Effector memory CD8-positive, alpha-beta T cell (primary cell): ENCODE data around the gene ELFN1.

ENCODE experiments used
- ATAC-seq: fragments of 150-1000 bp; cut with Tn5 transposase; replicated peaks from 2 replicates; pipeline ENCODE4 v1.10.0; 2021; ENCODE audit warnings: mild to moderate bottlenecking, moderate library complexity
- DNase-seq, 3 experiments: peaks; one replicate each; pipeline ENCODE4 v3.0.0; 2021
- H3K27ac Mint-ChIP-seq, 2 donors: one replicate each; pipeline ENCODE4 v1.8.0; 2022; ENCODE audit warnings: mild to moderate bottlenecking in 2 of 2, mixed read lengths in 2 of 2, moderate library complexity in 2 of 2
- H3K27me3 Mint-ChIP-seq, 2 donors: one replicate each; pipeline ENCODE4 v1.8.0; 2022; ENCODE audit warnings: mixed read lengths in 2 of 2
- H3K36me3 Mint-ChIP-seq: one replicate; pipeline ENCODE4 v1.8.0; 2022; ENCODE audit warnings: mild to moderate bottlenecking, moderate library complexity, mixed read lengths; ENCODE audit not compliant: insufficient read depth
- H3K4me1 Mint-ChIP-seq, 2 donors: one replicate each; pipeline ENCODE4 v1.8.0; 2022; ENCODE audit warnings: low read depth in 2 of 2, mixed read lengths in 2 of 2
- H3K4me3 Mint-ChIP-seq, 2 donors: one replicate each; pipeline ENCODE4 v1.8.0; 2022; ENCODE audit warnings: mild to moderate bottlenecking in 2 of 2, mixed read lengths in 2 of 2, moderate library complexity in 2 of 2
- H3K9me3 Mint-ChIP-seq, 2 donors: one replicate each; pipeline ENCODE4 v1.8.0; 2022; ENCODE audit warnings: mixed read lengths in 2 of 2

Gene ELFN1

GRCh38 chr7:1743481-1744230 lies 73.6 kb downstream of the ELFN1 start:
- peak overlapping the region in 1 of 2 donors; percentile 87 for H3K27ac Mint-ChIP-seq
- H3K9me3 Mint-ChIP-seq = no peaks in the 10 kb centered on the region
- ATAC-seq (no peak), DNase-seq (no peak)
- no peaks in the 10 kb centered on the region for H3K36me3 Mint-ChIP-seq
- H3K27me3 Mint-ChIP-seq = peaks cover 10 to 29% of the 10 kb centered on the region in 2 donors
- peak overlapping the region in 1 of 2 donors; percentile 76 for H3K4me3 Mint-ChIP-seq
- peaks cover 27 to 33% of the 10 kb centered on the region in 2 donors for H3K4me1 Mint-ChIP-seq

DNA sequence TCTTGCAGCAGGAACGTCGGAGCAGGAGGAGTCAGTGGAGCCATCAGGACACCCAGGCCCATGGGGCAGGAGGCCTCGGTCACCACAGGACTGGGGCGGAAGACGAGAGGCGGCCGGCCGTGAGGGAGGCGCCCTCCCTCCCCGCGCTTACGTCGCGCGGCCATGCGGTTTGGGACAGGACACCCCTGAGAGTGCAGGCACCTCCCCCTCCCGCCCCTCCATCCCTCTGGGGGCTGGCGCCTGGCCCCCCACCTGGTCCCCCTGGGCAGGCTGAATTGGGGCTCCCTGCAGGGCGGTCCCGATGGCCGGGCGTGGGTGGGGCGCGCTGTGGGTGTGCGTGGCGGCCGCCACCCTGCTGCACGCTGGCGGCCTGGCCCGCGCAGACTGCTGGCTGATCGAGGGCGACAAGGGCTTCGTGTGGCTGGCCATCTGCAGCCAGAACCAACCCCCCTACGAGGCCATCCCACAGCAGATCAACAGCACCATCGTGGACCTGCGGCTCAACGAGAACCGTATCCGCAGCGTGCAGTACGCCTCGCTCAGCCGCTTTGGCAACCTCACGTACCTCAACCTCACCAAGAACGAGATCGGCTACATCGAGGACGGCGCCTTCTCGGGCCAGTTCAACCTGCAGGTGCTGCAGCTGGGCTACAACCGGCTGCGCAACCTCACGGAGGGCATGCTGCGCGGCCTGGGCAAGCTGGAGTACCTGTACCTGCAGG lies 74.4 kb downstream of the ELFN1 start:
- Mint-ChIP-seq H3K27me3 (peaks cover 2 to 21% of the 10 kb centered on the region in 2 donors), H3K4me1 (peaks cover 22 to 25% of the 10 kb centered on the region in 2 donors), H3K4me3 (no peak overlapping the region), H3K36me3 (no peaks in the 10 kb centered on the region), H3K9me3 (no peaks in the 10 kb centered on the region), H3K27ac (no peak overlapping the region)
- no peak for ATAC-seq
- no peak for DNase-seq

DNA sequence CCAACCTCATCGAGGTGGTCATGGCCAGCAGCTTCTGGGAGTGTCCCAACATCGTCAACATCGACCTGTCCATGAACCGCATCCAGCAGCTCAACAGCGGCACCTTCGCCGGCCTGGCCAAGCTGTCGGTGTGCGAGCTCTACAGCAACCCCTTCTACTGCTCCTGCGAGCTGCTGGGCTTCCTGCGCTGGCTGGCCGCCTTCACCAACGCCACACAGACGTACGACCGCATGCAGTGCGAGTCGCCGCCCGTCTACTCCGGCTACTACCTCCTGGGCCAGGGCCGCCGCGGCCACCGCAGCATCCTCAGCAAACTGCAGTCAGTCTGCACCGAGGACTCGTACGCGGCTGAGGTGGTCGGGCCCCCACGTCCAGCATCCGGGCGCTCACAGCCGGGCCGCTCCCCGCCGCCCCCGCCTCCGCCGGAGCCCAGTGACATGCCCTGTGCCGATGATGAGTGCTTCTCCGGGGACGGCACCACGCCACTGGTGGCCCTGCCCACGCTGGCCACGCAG lies 75.0 kb downstream of the ELFN1 start:
- H3K36me3 Mint-ChIP-seq = no peaks in the 10 kb centered on the region
- peaks cover 19 to 24% of the 10 kb centered on the region in 2 donors for H3K4me1 Mint-ChIP-seq
- DNase-seq (no peak), ATAC-seq (no peak)
- no peak overlapping the region for H3K4me3 Mint-ChIP-seq
- H3K27me3 Mint-ChIP-seq = peaks cover 0 to 15% of the 10 kb centered on the region in 2 donors
- H3K27ac Mint-ChIP-seq = no peak overlapping the region
- H3K9me3 Mint-ChIP-seq = no peaks in the 10 kb centered on the region

- Mint-ChIP-seq H3K36me3 (no peaks in the 10 kb centered on the region), H3K4me3 (no peak overlapping the region), H3K27me3 (peaks cover 0 to 12% of the 10 kb centered on the region in 2 donors), H3K27ac (no peak overlapping the region), H3K4me1 (peaks cover 16 to 24% of the 10 kb centered on the region in 2 donors), H3K9me3 (no peaks in the 10 kb centered on the region)
- no peak for DNase-seq
- ATAC-seq = no peak
These were observed 75.8 kb downstream of the ELFN1 start for GRCh38 chr7:1745576-1746490.

- H3K4me1 Mint-ChIP-seq = peaks cover 13 to 20% of the 10 kb centered on the region in 2 donors
- no peak for ATAC-seq
- H3K27me3 Mint-ChIP-seq = peaks cover 0 to 12% of the 10 kb centered on the region in 2 donors
- no peak overlapping the region for H3K27ac Mint-ChIP-seq
- H3K36me3 Mint-ChIP-seq = no peaks in the 10 kb centered on the region
- no peaks in the 10 kb centered on the region for H3K9me3 Mint-ChIP-seq
- no peak overlapping the region for H3K4me3 Mint-ChIP-seq
- no peak for DNase-seq
These were observed 76.5 kb downstream of the ELFN1 start for GRCh38 chr7:1746491-1746975.

- Mint-ChIP-seq H3K4me3 (no peak overlapping the region), H3K9me3 (no peaks in the 10 kb centered on the region), H3K27me3 (peaks cover 0 to 12% of the 10 kb centered on the region in 2 donors), H3K27ac (peak overlapping the region; percentile 32 to 86), H3K36me3 (no peaks in the 10 kb centered on the region), H3K4me1 (peaks cover 8 to 14% of the 10 kb centered on the region in 2 donors)
- DNase-seq (no peak), ATAC-seq (no peak)
These were observed 77.1 kb downstream of the ELFN1 start for GRCh38 chr7:1747004-1747801.

DNA sequence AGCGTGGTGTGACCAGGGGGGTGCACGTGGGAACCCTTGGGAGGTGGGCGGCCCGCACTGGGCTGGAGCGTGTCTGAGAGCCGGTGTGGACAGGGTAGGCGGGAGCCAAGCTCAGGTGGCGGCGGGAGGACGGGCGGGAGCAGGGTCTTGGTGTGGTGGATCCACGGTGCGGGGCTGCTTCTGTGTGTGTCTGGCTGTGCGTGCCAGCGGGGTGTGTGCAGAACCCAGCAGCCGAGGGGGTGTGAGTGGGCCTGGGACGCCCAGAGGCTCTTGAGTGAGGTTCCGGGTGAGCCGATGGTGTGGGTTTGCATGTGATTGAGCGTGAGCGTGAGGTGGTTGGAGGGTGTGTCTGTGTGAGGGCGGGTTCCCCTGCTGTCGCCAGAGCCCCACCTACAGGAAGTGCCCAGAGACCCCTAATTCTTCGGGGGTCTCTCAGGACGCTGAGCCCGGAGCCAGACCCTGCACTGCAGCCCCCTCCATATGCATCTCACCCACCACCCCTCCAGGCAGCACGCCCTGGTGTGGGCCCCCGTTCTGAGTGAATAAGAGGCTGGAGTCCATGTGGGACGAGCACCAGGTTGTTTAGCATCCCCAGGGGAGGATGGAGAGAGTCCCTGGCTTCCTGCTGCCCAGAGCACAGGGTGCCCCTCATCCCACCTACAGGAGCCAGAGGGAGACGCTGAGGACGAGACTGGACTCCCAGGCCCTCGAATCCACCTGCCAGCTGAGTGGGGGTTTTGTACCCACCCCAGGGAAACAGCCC lies 78.2 kb downstream of the ELFN1 start:
- DNase-seq = no peak
- H3K4me1 Mint-ChIP-seq = peaks cover 0 to 13% of the 10 kb centered on the region in 2 donors

GRCh38 chr7:1748839-1749173 lies 78.7 kb downstream of the ELFN1 start:
- Mint-ChIP-seq H3K4me1 (peaks cover 0 to 17% of the 10 kb centered on the region in 2 donors), H3K27me3 (peaks cover 0 to 12% of the 10 kb centered on the region in 2 donors), H3K36me3 (no peaks in the 10 kb centered on the region), H3K4me3 (no peak overlapping the region), H3K27ac (no peak overlapping the region), H3K9me3 (no peaks in the 10 kb centered on the region)
- ATAC-seq = no peak
- DNase-seq = no peak

More for the DNA sequence above, 78.2 kb downstream of the ELFN1 start:
- ATAC-seq = peak; percentile 52
- Mint-ChIP-seq H3K4me3 (peak overlapping the region; percentile 41 to 43), H3K27me3 (peaks cover 0 to 12% of the 10 kb centered on the region in 2 donors), H3K9me3 (no peaks in the 10 kb centered on the region), H3K36me3 (no peaks in the 10 kb centered on the region), H3K27ac (peak overlapping the region; percentile 32 to 86)

DNA sequence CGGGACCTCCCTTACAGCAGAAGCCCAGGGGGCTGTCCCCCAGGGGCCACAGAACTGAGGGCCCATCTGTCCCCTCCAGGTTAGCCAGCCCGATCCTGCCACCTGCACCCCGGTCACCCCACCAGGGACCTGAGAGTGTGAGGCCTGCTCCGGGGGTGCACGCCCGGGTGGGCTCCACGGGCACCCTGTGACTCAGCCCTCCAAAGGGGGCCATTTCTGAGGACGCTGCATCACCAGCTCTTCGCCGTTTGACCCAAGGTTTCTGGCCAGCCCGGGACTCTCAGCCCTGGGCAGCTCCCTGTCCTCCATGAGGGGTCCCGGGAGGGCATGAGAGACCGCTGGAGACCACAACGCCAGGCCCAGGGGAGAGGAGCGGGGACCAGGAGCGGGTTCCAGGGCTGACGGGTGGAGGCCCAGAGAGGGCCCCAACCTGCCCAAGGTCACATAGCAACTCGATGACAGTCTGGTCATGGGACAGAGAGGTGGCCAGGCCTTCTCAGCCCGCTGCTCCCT lies 79.3 kb downstream of the ELFN1 start:
- H3K4me3 Mint-ChIP-seq = no peak overlapping the region

GRCh38 chr7:1749864-1750466 lies 79.9 kb downstream of the ELFN1 start:
- Mint-ChIP-seq H3K4me1 (peaks cover 1 to 17% of the 10 kb centered on the region in 2 donors), H3K27me3 (peaks cover 0 to 12% of the 10 kb centered on the region in 2 donors), H3K9me3 (no peaks in the 10 kb centered on the region), H3K36me3 (peaks cover 4% of the 10 kb centered on the region), H3K27ac (peak overlapping the region; percentile 29 to 54), H3K4me3 (no peak overlapping the region)
- no peak for DNase-seq
- no peak for ATAC-seq

More for the DNA sequence above, 79.3 kb downstream of the ELFN1 start:
- Mint-ChIP-seq H3K9me3 (no peaks in the 10 kb centered on the region), H3K27ac (no peak overlapping the region), H3K4me1 (peaks cover 0 to 17% of the 10 kb centered on the region in 2 donors), H3K36me3 (peaks cover under 1% of the 10 kb centered on the region), H3K27me3 (peaks cover 0 to 12% of the 10 kb centered on the region in 2 donors)
- DNase-seq (no peak), ATAC-seq (no peak)

DNA sequence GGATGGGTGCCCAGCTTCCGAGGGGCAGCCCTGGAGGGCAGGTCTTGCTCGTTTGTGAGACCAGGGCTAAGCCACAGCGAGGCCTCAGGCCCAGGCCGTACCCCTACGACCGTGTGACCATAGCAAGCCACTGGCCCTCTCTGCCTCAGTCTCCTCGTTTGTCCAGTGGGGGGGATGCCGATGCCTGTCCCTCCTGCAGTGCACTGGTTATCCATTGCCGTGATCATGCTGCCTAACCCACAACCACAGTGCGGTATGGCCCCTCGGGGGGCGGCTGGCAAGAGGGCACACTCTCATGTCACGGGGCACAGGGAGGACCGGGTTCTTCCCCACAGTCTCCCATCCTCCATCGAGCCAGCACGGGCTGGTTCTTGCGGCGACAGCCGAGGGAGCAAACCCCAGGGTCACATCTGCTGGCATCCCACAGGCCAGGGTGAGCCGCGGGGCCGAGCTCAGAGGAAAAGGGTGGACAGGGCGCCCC lies 80.5 kb downstream of the ELFN1 start:
- Mint-ChIP-seq H3K4me1 (peaks cover 3 to 17% of the 10 kb centered on the region in 2 donors), H3K27me3 (peaks cover 0 to 12% of the 10 kb centered on the region in 2 donors), H3K27ac (peak overlapping the region; percentile 29 to 54), H3K36me3 (peaks cover 4% of the 10 kb centered on the region), H3K4me3 (no peak overlapping the region), H3K9me3 (no peaks in the 10 kb centered on the region)
- ATAC-seq (no peak), DNase-seq (no peak)
